Left ventricle myocardium inferior (tissue), 1 donor: ENCODE results near the gene TRPV6. TPM values are rescaled to one million over a fixed set of nuclear protein-coding genes. Genes with fewer than 3 reads are reported as not detected.

Experiments used
- DNase-seq: peaks from one replicate; pipeline ENCODE4 v3.0.0-alpha.2; 2020
- H3K27ac ChIP-seq: fragments of 200-600 bp; replicated peaks from 2 replicates; pipeline ENCODE4 v1.8.0; 2021
- H3K27me3 ChIP-seq: fragments of 200-600 bp; 2 replicates; pipeline ENCODE4 v1.8.0; 2021; ENCODE audit warnings: low read depth
- H3K36me3 ChIP-seq: fragments of 200-600 bp; 2 replicates; pipeline ENCODE4 v1.8.0; 2021
- H3K4me1 ChIP-seq: fragments of 200-600 bp; 2 replicates; pipeline ENCODE4 v1.8.0; 2021
- H3K4me3 ChIP-seq: fragments of 200-600 bp; 2 replicates; pipeline ENCODE4 v1.8.0; 2021; ENCODE audit warnings: mild to moderate bottlenecking, moderate library complexity
- H3K9me3 ChIP-seq: fragments of 200-600 bp; replicated peaks from 2 replicates; pipeline ENCODE4 v1.8.0; 2021
- CTCF ChIP-seq: fragments of 200-600 bp; IDR thresholded peaks from 2 replicates; pipeline ENCODE4 v1.8.0; 2021; ENCODE audit warnings: antibody characterized with exemption, mild to moderate bottlenecking, borderline replicate concordance
- intact Hi-C: fragments of 100-400 bp; cut with micrococcal nuclease; formaldehyde crosslinking; loops from one replicate; pipeline ENCODE4 v1.11.0; 2022
- total RNA-seq: library from RNA; stranded (reverse); fragmentation: NEBNext Ultra II Directional; extraction: Animal tissue kit (Norgen Biotek cat#: 25700); gene quantifications from one replicate; pipeline ENCODE4 v1.2.1, GENCODE V29; 2021
- donor health status: DM: no; HTN: yes; CAD: no; lungs with severe emphysema.

Gene TRPV6
- total RNA-seq, 1 donor from 2014 or later, result not detected

DNA sequence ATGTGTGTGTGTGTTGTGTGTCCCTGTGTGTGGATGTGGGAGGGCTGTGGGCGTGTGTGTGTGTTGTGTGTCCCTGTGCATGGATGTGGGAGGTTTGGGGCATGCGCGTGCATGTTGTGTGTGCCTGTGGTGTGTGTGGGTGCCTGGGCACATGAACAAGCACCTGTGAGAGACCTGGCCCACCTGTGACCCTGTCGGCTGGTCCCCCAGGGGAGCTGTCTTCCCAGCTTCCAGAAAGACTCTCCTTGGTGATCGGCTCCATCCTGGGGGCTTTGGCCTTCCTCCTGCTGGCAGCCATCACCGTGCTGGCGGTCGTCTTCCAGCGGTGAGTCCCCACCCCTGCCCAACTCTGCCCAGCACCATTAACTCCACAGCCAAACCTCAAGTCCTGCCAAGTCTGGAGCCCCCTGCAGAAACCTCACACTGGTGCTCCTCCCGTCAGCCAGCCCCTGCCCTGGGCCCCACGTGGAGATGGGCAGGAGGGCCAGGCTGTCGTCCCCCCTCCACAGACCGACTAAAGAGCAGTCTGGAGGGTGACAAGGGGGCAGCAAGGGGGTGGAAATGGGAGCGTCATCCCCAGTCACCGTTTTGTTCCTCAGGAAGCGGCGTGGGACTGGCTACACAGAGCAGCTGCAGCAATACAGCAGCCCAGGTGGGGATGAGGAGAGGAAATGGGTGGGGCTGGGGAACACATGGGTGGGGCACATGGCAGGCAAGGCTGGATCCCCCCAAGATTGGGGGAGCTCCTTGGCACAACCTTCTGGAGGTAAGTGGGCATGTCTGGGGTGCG, 18.0 kb downstream of the TRPV6 start:
- no peak for TF ChIP-seq CTCF
- H3K27me3 ChIP-seq, result peaks cover 48% of the 10 kb centered on the region
- H3K4me1 ChIP-seq, result no peaks in the 10 kb centered on the region
- intact Hi-C loops, result no loop called here
- no peak overlapping the region for H3K27ac ChIP-seq
- H3K36me3 ChIP-seq, result no peaks in the 10 kb centered on the region
- DNase-seq, result no peak
- H3K9me3 ChIP-seq, result no peaks in the 10 kb centered on the region
- H3K4me3 ChIP-seq, result no peak overlapping the region

GRCh38 chr7:142867097-142867378, 18.5 kb downstream of the TRPV6 start:
- peaks cover 54% of the 10 kb centered on the region for H3K27me3 ChIP-seq
- DNase-seq, result no peak
- no peaks in the 10 kb centered on the region for H3K4me1 ChIP-seq
- H3K9me3 ChIP-seq, result no peaks in the 10 kb centered on the region
- no peak overlapping the region for H3K27ac ChIP-seq
- intact Hi-C loops, result no loop called here
- no peak for TF ChIP-seq CTCF
- no peaks in the 10 kb centered on the region for H3K36me3 ChIP-seq
- H3K4me3 ChIP-seq, result no peak overlapping the region

DNA sequence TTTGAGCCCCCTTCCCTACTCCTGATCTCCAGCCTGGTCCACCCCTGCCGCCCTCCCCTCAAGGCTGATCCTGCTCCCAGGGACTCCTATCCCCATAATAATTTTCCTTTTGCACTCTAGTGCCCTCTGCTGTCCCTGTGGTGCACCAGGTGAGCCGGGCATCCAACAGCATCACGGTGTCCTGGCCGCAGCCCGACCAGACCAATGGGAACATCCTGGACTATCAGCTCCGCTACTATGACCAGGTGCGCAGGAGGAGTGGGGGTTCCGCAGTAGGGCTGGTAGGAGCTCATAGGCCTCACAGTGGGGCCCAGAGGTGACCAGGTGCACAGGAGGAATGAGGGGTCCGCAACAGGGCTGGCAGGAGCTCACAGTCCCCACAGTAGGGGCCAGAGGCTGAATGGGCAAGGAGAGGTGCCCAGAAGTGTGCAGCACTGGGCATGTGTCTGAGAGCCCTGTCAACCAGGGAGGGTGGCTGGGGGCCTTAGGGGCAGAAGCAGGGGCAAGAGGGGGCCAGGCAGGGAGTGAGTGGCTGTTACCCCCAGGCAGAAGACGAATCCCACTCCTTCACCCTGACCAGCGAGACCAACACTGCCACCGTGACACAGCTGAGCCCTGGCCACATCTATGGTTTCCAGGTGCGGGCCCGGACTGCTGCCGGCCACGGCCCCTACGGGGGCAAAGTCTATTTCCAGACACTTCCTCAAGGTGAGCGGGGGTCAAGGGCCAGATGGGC, 19.0 kb downstream of the TRPV6 start:
- H3K36me3 ChIP-seq, result no peaks in the 10 kb centered on the region
- intact Hi-C loops, result no loop called here
- H3K9me3 ChIP-seq, result no peaks in the 10 kb centered on the region
- H3K4me3 ChIP-seq, result no peak overlapping the region
- TF ChIP-seq CTCF, result peak; percentile 63
- no peak overlapping the region for H3K27ac ChIP-seq
- H3K27me3 ChIP-seq, result peaks cover 56% of the 10 kb centered on the region
- DNase-seq, result no peak
- no peaks in the 10 kb centered on the region for H3K4me1 ChIP-seq

DNA sequence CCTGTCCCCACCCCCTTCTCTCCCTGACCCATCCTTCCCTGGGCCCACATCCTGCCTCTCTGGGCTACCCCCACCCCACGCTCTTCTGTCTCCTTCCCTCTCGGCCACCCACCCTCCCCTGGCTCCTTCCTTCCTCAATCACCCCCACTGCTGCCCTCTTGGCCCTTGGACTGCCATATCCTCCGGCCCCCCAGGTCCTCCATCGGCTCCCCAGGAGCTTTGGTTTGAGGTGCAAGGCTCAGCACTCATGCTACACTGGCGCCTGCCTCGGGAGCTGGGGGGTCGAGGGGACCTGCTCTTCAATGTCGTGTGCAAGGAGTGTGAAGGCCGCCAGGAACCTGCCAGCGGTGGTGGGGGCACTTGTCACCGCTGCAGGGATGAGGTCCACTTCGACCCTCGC, 19.8 kb downstream of the TRPV6 start:
- H3K27ac ChIP-seq, result no peak overlapping the region
- H3K4me3 ChIP-seq, result no peak overlapping the region
- no peaks in the 10 kb centered on the region for H3K9me3 ChIP-seq
- intact Hi-C loops, result no loop called here
- H3K4me1 ChIP-seq, result no peaks in the 10 kb centered on the region
- no peak for TF ChIP-seq CTCF
- H3K27me3 ChIP-seq, result peaks cover 56% of the 10 kb centered on the region
- DNase-seq, result no peak
- H3K36me3 ChIP-seq, result no peaks in the 10 kb centered on the region

GRCh38 chr7:142864980-142865747, 20.4 kb downstream of the TRPV6 start:
- no peak for TF ChIP-seq CTCF
- Histone ChIP-seq H3K9me3 (no peaks in the 10 kb centered on the region), H3K27ac (no peak overlapping the region), H3K4me3 (no peak overlapping the region), H3K36me3 (no peaks in the 10 kb centered on the region), H3K27me3 (peaks cover 61% of the 10 kb centered on the region), H3K4me1 (no peaks in the 10 kb centered on the region)
- intact Hi-C loops, result no loop called here
- no peak for DNase-seq
